LNCAP (cell line): ENCODE data around the gene AMOTL1.

Source experiments
- CTCF ChIP-seq: fragments of 450-650 bp; IDR thresholded peaks from 2 replicates; pipeline ENCODE4 v1.5.1; 2017; ENCODE audit warnings: mild to moderate bottlenecking

AMOTL1 gene

GRCh38 chr11:94866936-94867795, 99.0 kb downstream of the AMOTL1 start:
- TF ChIP-seq CTCF = no peak

GRCh38 chr11:94868468-94868867, 100.3 kb downstream of the AMOTL1 start:
- no peak for TF ChIP-seq CTCF

GRCh38 chr11:94869186-94869585, 101.0 kb downstream of the AMOTL1 start:
- no peak for TF ChIP-seq CTCF

GRCh38 chr11:94870422-94870821, 102.3 kb downstream of the AMOTL1 start:
- TF ChIP-seq CTCF = no peak

GRCh38 chr11:94871491-94872185, 103.5 kb downstream of the AMOTL1 start:
- no peak for TF ChIP-seq CTCF

GRCh38 chr11:94873916-94874540, 105.9 kb downstream of the AMOTL1 start:
- TF ChIP-seq CTCF = no peak

- TF ChIP-seq CTCF = no peak
Measured at GRCh38 chr11:94876222-94876621, 108.1 kb downstream of the AMOTL1 start.
